ENCODE data around the gene SPAG8. TPM values are rescaled to one million over a fixed set of nuclear protein-coding genes. Genes with fewer than 3 reads are reported as not detected.

SPAG8 gene
- total and polyA plus RNA-seq, 9 of the 15 experiments (the other 6 are each of a cell fraction or from before 2014, with no cell fraction given): 0.03 to 0.47 (median 0.21) TPM

DNA sequence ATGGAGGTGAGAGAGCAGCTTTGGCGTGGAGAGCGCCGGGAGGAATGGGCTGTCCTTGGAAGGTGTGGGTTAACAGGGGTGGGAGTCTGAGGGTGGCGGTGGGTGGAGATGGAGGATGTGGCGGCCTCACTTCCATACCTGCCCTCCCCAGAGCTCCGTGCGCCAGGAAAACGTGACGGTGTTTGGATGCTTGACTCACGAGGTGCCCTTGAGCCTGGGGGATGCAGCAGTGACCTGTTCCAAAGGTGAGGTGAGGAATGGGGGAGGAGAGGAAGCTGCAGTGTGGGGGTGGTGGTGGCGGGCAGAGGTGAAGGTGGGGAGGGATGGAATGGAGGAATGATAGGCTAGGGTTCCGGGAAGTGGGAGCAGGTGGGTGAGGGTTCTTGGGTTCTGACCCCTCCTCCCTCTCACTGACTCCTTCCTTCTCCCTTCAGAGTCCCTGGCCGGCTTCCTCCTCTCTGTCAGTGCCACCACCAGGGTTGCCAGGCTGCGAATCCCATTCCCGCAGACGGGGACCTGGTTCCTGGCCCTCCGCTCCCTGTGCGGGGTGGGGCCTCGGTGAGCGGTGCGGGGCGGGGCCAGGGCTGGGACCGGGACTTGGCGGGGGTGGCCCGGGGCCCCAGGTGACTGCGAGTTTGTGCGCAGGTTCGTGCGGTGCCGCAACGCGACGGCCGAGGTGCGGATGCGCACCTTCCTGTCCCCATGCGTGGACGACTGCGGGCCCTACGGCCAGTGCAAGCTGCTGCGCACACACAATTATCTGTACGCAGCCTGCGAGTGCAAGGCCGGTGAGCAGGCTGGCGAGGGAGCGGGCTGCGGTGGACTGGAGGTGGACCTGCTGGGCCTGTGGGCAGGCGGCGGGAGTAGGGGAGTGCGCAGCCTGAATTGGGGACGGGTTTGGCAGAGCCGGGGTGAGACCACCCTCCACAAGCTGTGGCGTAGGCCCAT lies 34.0 kb upstream of the SPAG8 start (continued):
- TF ChIP-seq, protein P1, sequence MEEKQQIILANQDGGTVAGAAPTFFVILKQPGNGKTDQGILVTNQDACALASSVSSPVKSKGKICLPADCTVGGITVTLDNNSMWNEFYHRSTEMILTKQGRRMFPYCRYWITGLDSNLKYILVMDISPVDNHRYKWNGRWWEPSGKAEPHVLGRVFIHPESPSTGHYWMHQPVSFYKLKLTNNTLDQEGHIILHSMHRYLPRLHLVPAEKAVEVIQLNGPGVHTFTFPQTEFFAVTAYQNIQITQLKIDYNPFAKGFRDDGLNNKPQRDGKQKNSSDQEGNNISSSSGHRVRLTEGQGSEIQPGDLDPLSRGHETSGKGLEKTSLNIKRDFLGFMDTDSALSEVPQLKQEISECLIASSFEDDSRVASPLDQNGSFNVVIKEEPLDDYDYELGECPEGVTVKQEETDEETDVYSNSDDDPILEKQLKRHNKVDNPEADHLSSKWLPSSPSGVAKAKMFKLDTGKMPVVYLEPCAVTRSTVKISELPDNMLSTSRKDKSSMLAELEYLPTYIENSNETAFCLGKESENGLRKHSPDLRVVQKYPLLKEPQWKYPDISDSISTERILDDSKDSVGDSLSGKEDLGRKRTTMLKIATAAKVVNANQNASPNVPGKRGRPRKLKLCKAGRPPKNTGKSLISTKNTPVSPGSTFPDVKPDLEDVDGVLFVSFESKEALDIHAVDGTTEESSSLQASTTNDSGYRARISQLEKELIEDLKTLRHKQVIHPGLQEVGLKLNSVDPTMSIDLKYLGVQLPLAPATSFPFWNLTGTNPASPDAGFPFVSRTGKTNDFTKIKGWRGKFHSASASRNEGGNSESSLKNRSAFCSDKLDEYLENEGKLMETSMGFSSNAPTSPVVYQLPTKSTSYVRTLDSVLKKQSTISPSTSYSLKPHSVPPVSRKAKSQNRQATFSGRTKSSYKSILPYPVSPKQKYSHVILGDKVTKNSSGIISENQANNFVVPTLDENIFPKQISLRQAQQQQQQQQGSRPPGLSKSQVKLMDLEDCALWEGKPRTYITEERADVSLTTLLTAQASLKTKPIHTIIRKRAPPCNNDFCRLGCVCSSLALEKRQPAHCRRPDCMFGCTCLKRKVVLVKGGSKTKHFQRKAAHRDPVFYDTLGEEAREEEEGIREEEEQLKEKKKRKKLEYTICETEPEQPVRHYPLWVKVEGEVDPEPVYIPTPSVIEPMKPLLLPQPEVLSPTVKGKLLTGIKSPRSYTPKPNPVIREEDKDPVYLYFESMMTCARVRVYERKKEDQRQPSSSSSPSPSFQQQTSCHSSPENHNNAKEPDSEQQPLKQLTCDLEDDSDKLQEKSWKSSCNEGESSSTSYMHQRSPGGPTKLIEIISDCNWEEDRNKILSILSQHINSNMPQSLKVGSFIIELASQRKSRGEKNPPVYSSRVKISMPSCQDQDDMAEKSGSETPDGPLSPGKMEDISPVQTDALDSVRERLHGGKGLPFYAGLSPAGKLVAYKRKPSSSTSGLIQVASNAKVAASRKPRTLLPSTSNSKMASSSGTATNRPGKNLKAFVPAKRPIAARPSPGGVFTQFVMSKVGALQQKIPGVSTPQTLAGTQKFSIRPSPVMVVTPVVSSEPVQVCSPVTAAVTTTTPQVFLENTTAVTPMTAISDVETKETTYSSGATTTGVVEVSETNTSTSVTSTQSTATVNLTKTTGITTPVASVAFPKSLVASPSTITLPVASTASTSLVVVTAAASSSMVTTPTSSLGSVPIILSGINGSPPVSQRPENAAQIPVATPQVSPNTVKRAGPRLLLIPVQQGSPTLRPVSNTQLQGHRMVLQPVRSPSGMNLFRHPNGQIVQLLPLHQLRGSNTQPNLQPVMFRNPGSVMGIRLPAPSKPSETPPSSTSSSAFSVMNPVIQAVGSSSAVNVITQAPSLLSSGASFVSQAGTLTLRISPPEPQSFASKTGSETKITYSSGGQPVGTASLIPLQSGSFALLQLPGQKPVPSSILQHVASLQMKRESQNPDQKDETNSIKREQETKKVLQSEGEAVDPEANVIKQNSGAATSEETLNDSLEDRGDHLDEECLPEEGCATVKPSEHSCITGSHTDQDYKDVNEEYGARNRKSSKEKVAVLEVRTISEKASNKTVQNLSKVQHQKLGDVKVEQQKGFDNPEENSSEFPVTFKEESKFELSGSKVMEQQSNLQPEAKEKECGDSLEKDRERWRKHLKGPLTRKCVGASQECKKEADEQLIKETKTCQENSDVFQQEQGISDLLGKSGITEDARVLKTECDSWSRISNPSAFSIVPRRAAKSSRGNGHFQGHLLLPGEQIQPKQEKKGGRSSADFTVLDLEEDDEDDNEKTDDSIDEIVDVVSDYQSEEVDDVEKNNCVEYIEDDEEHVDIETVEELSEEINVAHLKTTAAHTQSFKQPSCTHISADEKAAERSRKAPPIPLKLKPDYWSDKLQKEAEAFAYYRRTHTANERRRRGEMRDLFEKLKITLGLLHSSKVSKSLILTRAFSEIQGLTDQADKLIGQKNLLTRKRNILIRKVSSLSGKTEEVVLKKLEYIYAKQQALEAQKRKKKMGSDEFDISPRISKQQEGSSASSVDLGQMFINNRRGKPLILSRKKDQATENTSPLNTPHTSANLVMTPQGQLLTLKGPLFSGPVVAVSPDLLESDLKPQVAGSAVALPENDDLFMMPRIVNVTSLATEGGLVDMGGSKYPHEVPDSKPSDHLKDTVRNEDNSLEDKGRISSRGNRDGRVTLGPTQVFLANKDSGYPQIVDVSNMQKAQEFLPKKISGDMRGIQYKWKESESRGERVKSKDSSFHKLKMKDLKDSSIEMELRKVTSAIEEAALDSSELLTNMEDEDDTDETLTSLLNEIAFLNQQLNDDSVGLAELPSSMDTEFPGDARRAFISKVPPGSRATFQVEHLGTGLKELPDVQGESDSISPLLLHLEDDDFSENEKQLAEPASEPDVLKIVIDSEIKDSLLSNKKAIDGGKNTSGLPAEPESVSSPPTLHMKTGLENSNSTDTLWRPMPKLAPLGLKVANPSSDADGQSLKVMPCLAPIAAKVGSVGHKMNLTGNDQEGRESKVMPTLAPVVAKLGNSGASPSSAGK (IDR thresholded peaks at IDR 0.05): no peak
- TF ChIP-seq KLF13 (tag; IDR thresholded peaks at IDR 0.05; ENCODE audit: borderline replicate concordance, low read depth) (no peak), RB1 (IDR thresholded peaks at IDR 0.05; ENCODE audit: low read depth) (no peak)
- TF ChIP-seq, protein P2, sequence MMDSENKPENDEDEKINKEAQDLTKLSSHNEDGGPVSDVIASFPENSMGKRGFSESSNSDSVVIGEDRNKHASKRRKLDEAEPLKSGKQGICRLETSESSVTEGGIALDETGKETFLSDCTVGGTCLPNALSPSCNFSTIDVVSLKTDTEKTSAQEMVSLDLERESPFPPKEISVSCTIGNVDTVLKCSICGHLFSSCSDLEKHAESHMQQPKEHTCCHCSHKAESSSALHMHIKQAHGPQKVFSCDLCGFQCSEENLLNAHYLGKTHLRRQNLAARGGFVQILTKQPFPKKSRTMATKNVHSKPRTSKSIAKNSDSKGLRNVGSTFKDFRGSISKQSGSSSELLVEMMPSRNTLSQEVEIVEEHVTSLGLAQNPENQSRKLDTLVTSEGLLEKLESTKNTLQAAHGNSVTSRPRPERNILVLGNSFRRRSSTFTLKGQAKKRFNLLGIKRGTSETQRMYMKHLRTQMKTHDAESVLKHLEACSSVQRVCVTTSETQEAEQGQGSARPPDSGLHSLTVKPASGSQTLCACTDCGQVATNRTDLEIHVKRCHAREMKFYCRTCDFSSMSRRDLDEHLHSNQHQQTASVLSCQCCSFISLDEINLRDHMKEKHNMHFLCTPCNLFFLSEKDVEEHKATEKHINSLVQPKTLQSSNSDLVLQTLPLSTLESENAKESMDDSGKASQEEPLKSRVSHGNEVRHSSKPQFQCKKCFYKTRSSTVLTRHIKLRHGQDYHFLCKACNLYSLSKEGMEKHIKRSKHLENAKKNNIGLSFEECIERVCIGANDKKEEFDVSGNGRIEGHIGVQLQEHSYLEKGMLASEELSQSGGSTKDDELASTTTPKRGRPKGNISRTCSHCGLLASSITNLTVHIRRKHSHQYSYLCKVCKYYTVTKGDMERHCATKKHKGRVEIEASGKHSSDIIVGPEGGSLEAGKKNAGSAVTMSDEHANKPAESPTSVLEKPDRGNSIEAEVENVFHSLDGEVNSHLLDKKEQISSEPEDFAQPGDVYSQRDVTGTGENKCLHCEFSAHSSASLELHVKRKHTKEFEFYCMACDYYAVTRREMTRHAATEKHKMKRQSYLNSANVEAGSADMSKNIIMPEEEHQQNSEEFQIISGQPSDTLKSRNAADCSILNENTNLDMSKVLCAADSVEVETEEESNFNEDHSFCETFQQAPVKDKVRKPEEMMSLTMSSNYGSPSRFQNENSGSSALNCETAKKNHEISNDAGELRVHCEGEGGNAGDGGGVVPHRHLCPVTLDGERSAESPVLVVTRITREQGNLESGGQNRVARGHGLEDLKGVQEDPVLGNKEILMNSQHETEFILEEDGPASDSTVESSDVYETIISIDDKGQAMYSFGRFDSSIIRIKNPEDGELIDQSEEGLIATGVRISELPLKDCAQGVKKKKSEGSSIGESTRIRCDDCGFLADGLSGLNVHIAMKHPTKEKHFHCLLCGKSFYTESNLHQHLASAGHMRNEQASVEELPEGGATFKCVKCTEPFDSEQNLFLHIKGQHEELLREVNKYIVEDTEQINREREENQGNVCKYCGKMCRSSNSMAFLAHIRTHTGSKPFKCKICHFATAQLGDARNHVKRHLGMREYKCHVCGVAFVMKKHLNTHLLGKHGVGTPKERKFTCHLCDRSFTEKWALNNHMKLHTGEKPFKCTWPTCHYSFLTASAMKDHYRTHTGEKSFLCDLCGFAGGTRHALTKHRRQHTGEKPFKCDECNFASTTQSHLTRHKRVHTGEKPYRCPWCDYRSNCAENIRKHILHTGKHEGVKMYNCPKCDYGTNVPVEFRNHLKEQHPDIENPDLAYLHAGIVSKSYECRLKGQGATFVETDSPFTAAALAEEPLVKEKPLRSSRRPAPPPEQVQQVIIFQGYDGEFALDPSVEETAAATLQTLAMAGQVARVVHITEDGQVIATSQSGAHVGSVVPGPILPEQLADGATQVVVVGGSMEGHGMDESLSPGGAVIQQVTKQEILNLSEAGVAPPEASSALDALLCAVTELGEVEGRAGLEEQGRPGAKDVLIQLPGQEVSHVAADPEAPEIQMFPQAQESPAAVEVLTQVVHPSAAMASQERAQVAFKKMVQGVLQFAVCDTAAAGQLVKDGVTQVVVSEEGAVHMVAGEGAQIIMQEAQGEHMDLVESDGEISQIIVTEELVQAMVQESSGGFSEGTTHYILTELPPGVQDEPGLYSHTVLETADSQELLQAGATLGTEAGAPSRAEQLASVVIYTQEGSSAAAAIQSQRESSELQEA (IDR thresholded peaks at IDR 0.05; ENCODE audit: low read depth): no peak
- TF ChIP-seq, protein P3, sequence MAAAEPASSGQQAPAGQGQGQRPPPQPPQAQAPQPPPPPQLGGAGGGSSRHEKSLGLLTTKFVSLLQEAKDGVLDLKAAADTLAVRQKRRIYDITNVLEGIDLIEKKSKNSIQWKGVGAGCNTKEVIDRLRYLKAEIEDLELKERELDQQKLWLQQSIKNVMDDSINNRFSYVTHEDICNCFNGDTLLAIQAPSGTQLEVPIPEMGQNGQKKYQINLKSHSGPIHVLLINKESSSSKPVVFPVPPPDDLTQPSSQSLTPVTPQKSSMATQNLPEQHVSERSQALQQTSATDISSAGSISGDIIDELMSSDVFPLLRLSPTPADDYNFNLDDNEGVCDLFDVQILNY (CRISPR knock-in tag; IDR thresholded peaks at IDR 0.05): no peak

Measured in K562 (cell line).